ENCODE data around the gene FZR1.
"Not testable (repeated sequence)": the region's sequence is repeated elsewhere in the genome, so short reads cannot be mapped to it uniquely, and the experiment has no call there.

FZR1 gene

GRCh38 chr19:3517638-3518037 is 11.5 kb downstream of the FZR1 start:
- DNase-seq, result no peak

DNA sequence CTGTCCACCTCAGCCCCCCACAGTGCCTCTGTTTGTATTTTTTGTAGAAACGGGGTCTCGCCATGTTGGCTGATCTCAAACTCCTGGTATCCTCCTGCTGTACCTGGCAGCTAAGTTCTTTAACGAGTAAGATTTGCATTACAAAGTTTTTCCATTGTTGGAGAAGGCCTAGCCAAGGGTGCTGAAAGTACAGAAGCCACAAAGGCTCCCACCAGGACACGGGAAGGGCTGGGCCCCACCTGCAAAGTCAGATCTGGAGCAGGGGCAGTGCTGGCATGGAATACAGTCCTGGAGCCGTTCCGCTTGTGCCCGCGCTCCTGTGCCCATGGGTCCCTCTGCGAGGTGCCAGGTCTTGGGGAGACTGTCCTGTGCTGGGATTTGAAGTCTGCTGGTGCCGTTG is 12.1 kb downstream of the FZR1 start:
- DNase-seq, result no peak

GRCh38 chr19:3518659-3519058 is 12.5 kb downstream of the FZR1 start:
- DNase-seq, result no peak

DNA sequence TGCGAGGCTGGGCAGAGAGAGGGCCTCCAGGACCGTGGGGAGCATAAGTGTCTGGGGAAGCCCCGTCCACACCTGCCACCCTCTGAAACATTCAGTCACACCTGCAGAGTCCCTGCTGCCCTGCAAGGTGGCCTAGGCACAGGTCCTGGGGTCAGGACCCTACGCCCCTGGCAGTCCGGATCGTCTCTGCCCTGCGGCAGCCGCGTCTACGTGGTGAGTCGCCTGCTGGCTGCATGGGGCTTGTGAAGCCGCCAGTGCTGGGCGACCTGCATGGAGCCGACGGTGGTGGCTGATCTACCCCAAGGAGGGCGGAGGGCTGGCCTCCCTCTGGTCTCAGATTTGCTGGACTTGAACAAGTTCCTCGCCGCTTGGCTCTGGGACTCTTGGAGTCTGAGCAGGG is 13.0 kb downstream of the FZR1 start:
- no peak for DNase-seq

DNA sequence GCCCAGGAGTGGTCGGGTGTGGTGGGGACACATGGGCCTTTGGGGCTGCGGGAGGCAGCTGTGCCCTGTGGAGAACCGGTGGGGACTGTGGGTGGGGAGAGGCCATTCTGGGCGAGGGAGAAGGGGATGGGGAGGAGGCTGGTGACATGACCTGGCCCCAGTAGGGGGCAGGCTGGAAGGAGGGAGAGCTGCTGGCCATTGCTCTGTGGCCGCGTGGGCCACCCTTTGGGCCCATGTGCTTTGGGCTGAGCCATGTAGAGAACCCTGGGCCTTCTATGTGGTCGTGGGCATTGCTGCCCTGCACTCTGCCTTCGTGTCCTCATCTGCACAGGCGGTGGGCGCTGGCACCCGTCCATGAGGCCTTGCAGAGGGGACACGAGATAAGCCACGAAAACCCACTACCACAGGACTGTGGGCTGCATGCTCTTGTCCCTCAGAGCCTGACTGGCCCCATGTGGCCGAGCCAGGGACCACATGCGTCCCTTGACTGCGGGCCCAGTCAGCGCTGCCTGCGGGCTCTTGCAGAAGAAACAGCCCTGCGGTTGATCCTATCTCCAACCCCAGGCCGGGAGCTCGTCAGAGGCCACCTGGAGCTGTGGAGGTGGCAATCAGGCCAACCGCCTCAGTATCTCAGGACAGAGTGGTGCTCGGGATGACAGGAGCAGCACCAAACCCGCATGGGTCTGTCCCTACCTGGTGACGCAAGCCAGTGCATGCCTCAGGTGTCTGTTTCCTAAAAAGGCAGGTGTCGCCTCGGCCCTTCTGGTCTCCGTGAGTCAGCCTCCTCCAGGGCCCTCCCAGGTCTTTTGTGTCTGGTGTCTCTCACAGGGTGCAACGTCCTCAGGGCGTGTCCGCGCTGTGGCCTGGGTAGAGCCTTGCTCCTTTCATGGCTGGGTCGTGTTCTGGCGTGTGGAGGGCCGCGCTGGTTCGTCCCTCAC is 14.3 kb downstream of the FZR1 start:
- DNase-seq, result peak; percentile 86

DNA sequence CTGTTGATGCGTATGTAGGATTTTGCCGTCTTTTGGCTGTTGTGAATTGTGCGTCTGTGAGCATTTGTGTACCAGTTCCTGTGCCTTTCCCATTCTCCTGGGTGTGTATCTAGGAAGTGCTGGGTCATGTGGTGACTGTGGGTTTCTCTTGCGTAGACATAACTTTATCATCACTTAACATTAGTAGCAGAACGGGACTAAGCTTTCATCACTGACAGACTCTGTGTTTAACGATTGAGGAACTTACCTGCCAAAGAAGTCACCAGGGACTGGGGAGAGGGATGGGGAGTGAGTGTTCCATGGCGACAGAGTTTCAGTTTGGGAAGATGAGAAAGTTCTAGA is 15.0 kb downstream of the FZR1 start:
- DNase-seq, result no peak

DNA sequence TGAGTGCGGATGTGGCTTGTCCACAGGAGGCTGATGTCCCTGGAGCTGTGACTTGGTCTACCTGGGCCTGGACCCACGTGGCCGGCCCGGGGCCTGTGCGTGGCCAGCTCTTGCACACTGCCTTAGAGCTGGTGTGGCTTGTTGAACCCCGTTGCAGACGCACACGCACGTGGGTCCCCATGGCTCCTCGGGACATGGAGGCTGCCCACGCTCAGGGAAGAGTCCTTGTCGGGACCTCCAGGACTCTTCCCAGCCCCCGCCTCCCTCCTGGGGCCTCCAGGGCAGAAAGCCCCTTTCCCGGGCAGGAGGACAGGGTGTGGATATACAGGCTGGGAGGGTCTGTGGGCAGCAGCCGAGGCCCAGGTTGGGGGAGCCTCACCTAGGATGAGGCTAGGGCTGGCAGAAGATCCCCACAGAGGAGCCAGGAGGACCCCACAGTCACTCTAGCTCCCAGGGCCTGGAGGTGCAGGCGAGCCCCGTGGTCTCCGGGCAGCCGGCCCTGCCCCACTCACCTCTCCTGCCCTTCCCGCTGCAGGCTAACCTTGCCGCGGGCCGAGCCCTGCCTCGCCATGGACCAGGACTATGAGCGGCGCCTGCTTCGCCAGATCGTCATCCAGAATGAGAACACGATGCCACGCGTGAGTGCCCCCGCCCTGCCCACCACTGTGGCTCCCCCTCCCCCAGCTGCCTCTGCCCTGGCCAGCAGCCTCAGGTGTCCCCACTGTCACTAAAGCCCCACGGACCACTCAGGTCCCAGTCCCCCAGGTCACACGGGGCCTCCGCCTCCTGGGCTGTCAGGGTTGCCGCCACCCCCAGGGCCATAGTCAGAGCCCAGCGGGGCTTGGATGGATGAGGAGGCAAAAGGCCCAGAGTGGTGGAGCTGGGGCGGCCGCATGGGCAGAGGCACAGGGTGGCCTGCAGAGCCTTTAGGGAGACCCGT is 16.6 kb downstream of the FZR1 start:
- DNase-seq, result no peak

GRCh38 chr19:3523361-3524077 is 17.4 kb downstream of the FZR1 start:
- DNase-seq, result no peak

DNA sequence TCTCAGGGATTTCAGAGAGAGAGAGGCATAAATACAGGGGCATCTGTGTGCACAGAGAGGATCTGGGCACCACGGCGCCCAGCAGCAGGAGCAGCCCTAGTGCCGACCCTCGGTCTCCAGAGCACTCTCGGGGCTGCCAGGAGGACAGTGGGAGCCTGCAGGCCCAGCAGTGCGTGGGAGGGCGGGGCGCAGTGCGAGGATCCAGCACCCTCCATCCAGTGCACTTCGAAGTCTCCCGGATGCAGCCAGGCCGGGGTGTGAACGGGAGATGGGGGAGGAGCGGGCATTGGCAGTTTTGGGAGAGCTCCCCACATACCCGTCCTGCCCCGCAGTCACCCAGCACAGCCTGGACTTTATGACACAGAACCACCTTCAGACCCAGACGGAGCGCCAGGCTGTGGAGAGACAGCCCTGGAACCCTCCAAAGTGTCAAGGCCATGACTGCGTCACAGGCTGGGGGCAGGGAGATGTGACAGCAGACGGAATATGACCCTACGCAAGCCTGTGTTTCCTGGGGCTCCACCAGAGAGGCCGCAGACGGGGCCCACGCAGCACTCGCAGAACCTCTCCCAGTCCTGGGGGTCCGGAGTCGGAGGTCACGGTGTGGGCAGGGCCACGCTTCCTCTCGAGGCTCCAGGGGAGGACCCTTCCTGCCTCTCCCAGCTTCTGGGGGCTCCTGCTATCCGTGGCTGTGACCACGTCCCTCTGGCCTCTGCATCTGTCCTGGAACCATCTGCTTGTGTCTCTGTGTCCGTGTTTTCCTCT is 18.1 kb downstream of the FZR1 start:
- no peak for DNase-seq

- no peak for DNase-seq
These were observed 18.9 kb downstream of the FZR1 start for GRCh38 chr19:3524904-3525451.

GRCh38 chr19:3526507-3527237 is 20.6 kb downstream of the FZR1 start:
- DNase-seq, result no peak

DNA sequence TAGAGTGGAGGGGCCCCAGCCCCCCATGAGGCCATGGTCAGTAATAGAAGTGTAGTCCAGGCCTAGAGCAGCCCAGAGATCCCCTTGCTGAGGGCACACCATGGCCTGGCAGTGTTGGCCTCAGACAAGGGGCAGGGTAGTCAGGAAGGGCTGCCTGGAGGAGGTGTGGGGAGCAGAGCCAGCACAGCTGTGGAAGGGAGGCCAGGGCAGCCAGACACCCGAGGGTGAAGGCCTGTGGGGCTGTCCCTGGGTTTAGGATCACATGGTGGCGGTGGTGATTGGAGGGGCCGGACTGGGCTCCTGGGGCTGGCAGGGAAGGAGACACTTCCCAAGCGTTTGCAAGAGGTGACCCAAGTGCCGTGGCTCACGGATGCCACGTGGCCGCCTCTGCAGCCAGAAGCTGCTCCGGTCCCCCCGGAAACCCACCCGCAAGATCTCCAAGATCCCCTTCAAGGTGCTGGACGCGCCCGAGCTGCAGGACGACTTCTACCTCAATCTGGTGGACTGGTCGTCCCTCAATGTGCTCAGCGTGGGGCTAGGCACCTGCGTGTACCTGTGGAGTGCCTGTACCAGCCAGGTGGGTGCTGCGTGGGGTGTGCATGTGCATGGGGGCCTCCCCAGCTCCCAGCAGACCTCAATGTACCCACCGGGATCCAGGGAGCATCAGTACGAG is 21.3 kb downstream of the FZR1 start:
- no peak for DNase-seq

- no peak for DNase-seq
These were observed 22.0 kb downstream of the FZR1 start for GRCh38 chr19:3528080-3528479.

GRCh38 chr19:3528539-3529211 is 22.6 kb downstream of the FZR1 start:
- no peak for DNase-seq

DNA sequence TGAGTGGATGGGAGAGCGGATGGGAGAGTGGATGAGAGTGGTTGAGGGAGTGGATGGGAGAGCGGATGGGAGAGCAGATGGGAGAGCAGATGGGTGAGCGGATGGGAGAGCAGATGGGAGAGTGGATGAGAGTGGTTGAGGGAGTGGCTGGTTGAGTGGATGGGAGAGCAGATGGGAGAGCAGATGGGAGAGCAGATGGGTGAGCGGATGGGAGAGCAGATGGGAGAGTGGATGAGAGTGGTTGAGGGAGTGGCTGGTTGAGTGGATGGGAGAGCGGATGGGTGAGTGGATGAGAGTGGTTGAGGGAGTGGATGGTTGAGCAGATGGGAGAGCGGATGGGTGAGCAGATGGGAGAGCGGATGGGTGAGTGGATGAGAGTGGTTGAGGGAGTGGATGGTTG is 23.2 kb downstream of the FZR1 start:
- not testable (repeated sequence) for DNase-seq

GRCh38 chr19:3530389-3530788 is 24.3 kb downstream of the FZR1 start:
- DNase-seq, result no peak

DNA sequence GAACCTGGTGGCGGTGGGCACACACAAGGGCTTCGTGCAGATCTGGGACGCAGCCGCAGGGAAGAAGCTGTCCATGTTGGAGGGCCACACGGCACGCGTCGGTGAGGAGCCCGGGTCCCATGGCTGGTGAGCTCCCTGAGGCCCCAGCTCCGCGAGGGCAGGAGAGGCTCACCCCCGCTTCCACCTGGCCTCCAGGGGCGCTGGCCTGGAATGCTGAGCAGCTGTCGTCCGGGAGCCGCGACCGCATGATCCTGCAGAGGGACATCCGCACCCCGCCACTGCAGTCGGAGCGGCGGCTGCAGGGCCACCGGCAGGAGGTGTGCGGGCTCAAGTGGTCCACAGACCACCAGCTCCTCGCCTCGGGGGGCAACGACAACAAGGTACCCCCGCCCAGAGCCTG is 25.6 kb downstream of the FZR1 start:
- DNase-seq, result no peak

- DNase-seq, result no peak
These were observed 26.2 kb downstream of the FZR1 start for GRCh38 chr19:3532154-3532786.

DNA sequence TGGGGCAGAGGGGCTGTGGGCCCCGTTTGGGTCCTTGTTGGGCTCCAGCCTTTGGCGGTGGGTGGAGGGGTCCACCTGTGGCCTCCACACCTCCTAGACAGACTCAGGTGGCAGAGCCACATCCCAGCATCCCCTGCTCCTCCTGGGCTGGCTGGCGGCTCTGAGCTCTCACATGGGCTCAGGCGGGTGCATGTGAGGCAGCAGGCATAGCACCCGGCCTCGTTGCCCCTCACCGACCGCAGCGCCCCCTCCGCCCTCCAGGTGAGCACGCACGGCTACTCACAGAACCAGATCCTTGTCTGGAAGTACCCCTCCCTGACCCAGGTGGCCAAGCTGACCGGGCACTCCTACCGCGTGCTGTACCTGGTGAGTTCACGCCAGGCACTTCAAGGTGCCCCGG is 26.9 kb downstream of the FZR1 start:
- no peak for DNase-seq
